ENCODE measurements around the gene IL17RD.

DNA sequence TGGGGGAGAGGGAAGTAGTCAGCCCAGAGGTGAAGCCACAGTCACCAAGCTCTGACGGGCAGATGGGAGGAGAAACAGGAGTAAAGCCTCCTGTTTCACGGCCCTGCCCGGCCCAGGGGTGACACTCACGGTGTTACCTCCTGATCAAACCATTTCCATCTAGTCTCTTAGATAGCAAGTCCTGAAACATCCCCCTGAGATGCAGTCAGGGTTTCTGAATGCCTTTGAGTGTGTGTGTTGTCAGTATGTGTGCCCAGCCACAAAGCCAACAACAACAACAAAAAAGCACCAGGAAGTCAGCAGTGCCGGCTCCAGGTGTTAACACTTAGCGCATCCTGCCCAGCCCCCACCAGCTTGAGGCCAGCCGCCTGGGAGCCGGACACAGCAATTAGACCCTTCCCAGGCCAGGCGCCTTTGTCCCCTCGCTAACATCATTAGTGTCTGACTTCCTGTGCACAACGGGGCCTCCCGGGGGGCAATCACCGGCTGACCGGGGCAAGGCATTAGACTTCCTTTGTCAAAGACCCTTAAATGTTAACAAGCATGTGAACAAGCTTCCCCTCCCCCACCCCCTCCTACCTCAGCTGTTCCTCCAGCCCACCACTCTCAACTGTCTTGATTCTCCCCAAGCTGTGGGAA, 34.5 kb downstream of the IL17RD start:
- TF ChIP-seq, protein P1, sequence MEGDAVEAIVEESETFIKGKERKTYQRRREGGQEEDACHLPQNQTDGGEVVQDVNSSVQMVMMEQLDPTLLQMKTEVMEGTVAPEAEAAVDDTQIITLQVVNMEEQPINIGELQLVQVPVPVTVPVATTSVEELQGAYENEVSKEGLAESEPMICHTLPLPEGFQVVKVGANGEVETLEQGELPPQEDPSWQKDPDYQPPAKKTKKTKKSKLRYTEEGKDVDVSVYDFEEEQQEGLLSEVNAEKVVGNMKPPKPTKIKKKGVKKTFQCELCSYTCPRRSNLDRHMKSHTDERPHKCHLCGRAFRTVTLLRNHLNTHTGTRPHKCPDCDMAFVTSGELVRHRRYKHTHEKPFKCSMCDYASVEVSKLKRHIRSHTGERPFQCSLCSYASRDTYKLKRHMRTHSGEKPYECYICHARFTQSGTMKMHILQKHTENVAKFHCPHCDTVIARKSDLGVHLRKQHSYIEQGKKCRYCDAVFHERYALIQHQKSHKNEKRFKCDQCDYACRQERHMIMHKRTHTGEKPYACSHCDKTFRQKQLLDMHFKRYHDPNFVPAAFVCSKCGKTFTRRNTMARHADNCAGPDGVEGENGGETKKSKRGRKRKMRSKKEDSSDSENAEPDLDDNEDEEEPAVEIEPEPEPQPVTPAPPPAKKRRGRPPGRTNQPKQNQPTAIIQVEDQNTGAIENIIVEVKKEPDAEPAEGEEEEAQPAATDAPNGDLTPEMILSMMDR (conservative IDR thresholded peaks at IDR 0.05; ENCODE audit: low read depth, low read length), result no peak
- TF ChIP-seq EZH2 (IDR thresholded peaks at IDR 0.05; ENCODE audit: borderline replicate concordance, low read depth, low read length, poor library complexity, severe bottlenecking), result no peak
